Measurements from ENCODE around the gene MND1.

The MND1 gene

DNA sequence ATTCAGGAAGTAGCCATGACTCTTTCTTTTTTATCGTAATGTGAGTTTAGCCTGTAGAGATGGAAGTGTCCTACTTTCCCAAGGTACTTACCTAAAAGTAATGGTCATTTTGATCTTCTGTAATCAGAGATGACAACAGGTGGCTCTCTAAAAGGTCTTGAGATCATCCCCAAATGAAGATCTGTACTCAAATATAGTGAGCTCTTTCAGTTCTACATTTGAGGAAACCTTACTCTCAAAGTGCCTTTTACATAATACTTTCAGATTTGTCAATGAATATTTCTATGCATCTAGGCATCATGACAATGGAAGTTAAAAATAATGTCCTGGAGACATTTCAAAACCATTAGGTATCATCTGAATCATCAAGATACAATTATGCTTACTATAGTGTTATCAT, 17.2 kb upstream of the MND1 start:
- no peaks in the 10 kb centered on the region for H3K79me1 ChIP-seq (ENCODE audit: low read depth, low read length)
- H4K8ac ChIP-seq (ENCODE audit: low read depth, low read length) = no peak overlapping the region
- H3K9me3 ChIP-seq (replicated peaks in 1 of 2; ENCODE audit: control insufficient read depth in 2 of 2, insufficient read depth in 1 of 2, low read depth in 1 of 2, low read length in 2 of 2) = no peaks in the 10 kb centered on the region
- no peak overlapping the region for H2AK5ac ChIP-seq (ENCODE audit: low read depth, low read length)
- no peak overlapping the region for H3K27ac ChIP-seq (replicated peaks; ENCODE audit: low read length)
- H3K23ac ChIP-seq (ENCODE audit: low read depth, low read length, poor library complexity) = no peak overlapping the region
- H3K27me3 ChIP-seq (ENCODE audit: control insufficient read depth in 3 of 3, insufficient read depth in 3 of 3, low read depth in 1 of 3, low read length in 3 of 3) = no peaks in the 10 kb centered on the region
- no peak overlapping the region for H3K18ac ChIP-seq (ENCODE audit: low read length)
- H3K4me1 ChIP-seq (ENCODE audit: control insufficient read depth in 2 of 2, insufficient read depth in 1 of 2, low read depth in 1 of 2, low read length in 2 of 2) = no peaks in the 10 kb centered on the region
- H4K91ac ChIP-seq (ENCODE audit: low read depth, low read length, poor library complexity) = no peak overlapping the region
- H3K4me3 ChIP-seq (ENCODE audit: low read length in 2 of 2) = no peak overlapping the region
- peaks cover 2 to 100% of the 10 kb centered on the region in 2 donors for H3K36me3 ChIP-seq (replicated peaks in 1 of 2; ENCODE audit: control insufficient read depth in 2 of 2, insufficient read depth in 2 of 2, low read length in 2 of 2)
- no peak overlapping the region for H2BK120ac ChIP-seq (ENCODE audit: low read depth, low read length)
- H3K9ac ChIP-seq (ENCODE audit: low read depth, low read length, poor library complexity) = no peak overlapping the region
- H3K4ac ChIP-seq (ENCODE audit: low read length) = no peak overlapping the region
- no peak overlapping the region for H2BK12ac ChIP-seq (ENCODE audit: low read length)
- WGBS, 2 donors (ENCODE audit: extremely low coverage in 2 of 2, insufficient read length in 2 of 2, insufficient replicate concordance in 1 of 2) = no CpG with 5 or more reads among the region's 1 CpG
- no peak overlapping the region for H2AFZ ChIP-seq (ENCODE audit: low read length)
- no peak overlapping the region for H3K14ac ChIP-seq (ENCODE audit: low read length)
- H2BK15ac ChIP-seq (ENCODE audit: low read length) = no peak overlapping the region
- DNase-seq (ENCODE audit: low spot score) = no peak
- H3K4me2 ChIP-seq (ENCODE audit: insufficient read depth, low read length, poor library complexity, severe bottlenecking) = no peak overlapping the region
- no peak overlapping the region for H2BK5ac ChIP-seq (ENCODE audit: low read length)

DNA sequence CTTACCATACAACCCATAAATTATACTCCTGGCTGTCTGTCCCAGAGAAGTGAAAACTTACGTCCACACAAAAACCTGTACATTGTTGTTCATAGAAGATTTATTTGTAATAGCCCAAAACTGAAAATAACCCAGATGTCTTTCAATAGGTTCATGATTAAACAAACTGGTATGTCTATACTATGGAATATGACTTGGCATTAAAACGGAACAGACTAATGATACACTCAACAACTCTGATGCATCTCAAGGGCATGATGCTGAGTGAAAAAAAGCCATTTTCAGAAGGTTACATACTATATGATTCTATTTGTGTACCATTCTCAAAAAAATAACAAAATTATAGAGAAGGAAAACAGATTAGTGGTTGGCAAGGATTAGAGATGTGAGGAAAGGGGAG, 11.6 kb upstream of the MND1 start:
- Histone ChIP-seq H2AK5ac (ENCODE audit: low read depth, low read length) (no peak overlapping the region), H3K4me1 (ENCODE audit: control insufficient read depth in 2 of 2, insufficient read depth in 1 of 2, low read depth in 1 of 2, low read length in 2 of 2) (no peaks in the 10 kb centered on the region), H3K4me2 (ENCODE audit: insufficient read depth, low read length, poor library complexity, severe bottlenecking) (no peak overlapping the region), H4K91ac (ENCODE audit: low read depth, low read length, poor library complexity) (no peak overlapping the region), H2AFZ (ENCODE audit: low read length) (no peak overlapping the region), H3K36me3 (replicated peaks in 1 of 2; ENCODE audit: control insufficient read depth in 2 of 2, insufficient read depth in 2 of 2, low read length in 2 of 2) (peaks cover 4 to 100% of the 10 kb centered on the region in 2 donors), H3K9ac (ENCODE audit: low read depth, low read length, poor library complexity) (no peak overlapping the region), H3K79me1 (ENCODE audit: low read depth, low read length) (no peaks in the 10 kb centered on the region), H3K27me3 (ENCODE audit: control insufficient read depth in 3 of 3, insufficient read depth in 3 of 3, low read depth in 1 of 3, low read length in 3 of 3) (no peaks in the 10 kb centered on the region), H3K18ac (ENCODE audit: low read length) (no peak overlapping the region), H2BK120ac (ENCODE audit: low read depth, low read length) (no peak overlapping the region), H2BK5ac (ENCODE audit: low read length) (no peak overlapping the region), H2BK12ac (ENCODE audit: low read length) (no peak overlapping the region), H4K8ac (ENCODE audit: low read depth, low read length) (no peak overlapping the region), H3K23ac (ENCODE audit: low read depth, low read length, poor library complexity) (no peak overlapping the region), H2BK15ac (ENCODE audit: low read length) (no peak overlapping the region), H3K9me3 (replicated peaks in 1 of 2; ENCODE audit: control insufficient read depth in 2 of 2, insufficient read depth in 1 of 2, low read depth in 1 of 2, low read length in 2 of 2) (no peaks in the 10 kb centered on the region), H3K14ac (ENCODE audit: low read length) (no peak overlapping the region), H3K27ac (replicated peaks; ENCODE audit: low read length) (no peak overlapping the region), H3K4ac (ENCODE audit: low read length) (no peak overlapping the region), H3K4me3 (ENCODE audit: low read length in 2 of 2) (no peak overlapping the region)
- WGBS, 2 donors (ENCODE audit: extremely low coverage in 2 of 2, insufficient read length in 2 of 2, insufficient replicate concordance in 1 of 2) = no CpG with 5 or more reads among the region's 2 CpGs
- DNase-seq (ENCODE audit: low spot score) = no peak

DNA sequence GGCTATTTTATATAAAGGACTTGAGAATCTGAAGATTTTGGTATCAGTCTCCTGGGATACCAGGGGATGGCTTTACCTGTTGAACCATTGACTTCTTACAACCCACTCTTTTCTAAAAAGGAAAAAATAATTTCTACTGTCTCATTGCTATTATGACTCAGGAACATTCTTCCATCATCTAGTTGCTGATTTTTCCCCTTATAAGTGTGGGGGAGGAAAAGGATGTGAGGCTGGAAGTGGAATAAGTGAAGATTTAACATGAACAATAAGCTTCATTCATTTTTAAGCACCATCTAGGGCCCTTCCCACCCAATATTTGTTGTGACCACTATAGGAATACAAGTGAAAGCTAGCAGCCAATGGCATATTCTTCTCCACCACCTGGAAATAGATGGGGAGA, 10.6 kb upstream of the MND1 start:
- Histone ChIP-seq H3K4ac (ENCODE audit: low read length) (no peak overlapping the region), H3K9ac (ENCODE audit: low read depth, low read length, poor library complexity) (no peak overlapping the region), H3K23ac (ENCODE audit: low read depth, low read length, poor library complexity) (no peak overlapping the region), H3K79me1 (ENCODE audit: low read depth, low read length) (no peaks in the 10 kb centered on the region), H3K4me2 (ENCODE audit: insufficient read depth, low read length, poor library complexity, severe bottlenecking) (no peak overlapping the region), H2BK5ac (ENCODE audit: low read length) (no peak overlapping the region), H3K18ac (ENCODE audit: low read length) (no peak overlapping the region), H2BK15ac (ENCODE audit: low read length) (no peak overlapping the region), H3K36me3 (replicated peaks in 1 of 2; ENCODE audit: control insufficient read depth in 2 of 2, insufficient read depth in 2 of 2, low read length in 2 of 2) (peaks cover 4 to 100% of the 10 kb centered on the region in 2 donors), H3K4me1 (ENCODE audit: control insufficient read depth in 2 of 2, insufficient read depth in 1 of 2, low read depth in 1 of 2, low read length in 2 of 2) (no peaks in the 10 kb centered on the region), H4K91ac (ENCODE audit: low read depth, low read length, poor library complexity) (no peak overlapping the region), H3K9me3 (replicated peaks in 1 of 2; ENCODE audit: control insufficient read depth in 2 of 2, insufficient read depth in 1 of 2, low read depth in 1 of 2, low read length in 2 of 2) (no peaks in the 10 kb centered on the region), H3K4me3 (ENCODE audit: low read length in 2 of 2) (no peak overlapping the region), H2AK5ac (ENCODE audit: low read depth, low read length) (no peak overlapping the region), H3K27me3 (ENCODE audit: control insufficient read depth in 3 of 3, insufficient read depth in 3 of 3, low read depth in 1 of 3, low read length in 3 of 3) (no peaks in the 10 kb centered on the region), H3K14ac (ENCODE audit: low read length) (no peak overlapping the region), H3K27ac (replicated peaks; ENCODE audit: low read length) (no peak overlapping the region), H4K8ac (ENCODE audit: low read depth, low read length) (no peak overlapping the region), H2AFZ (ENCODE audit: low read length) (no peak overlapping the region), H2BK120ac (ENCODE audit: low read depth, low read length) (no peak overlapping the region), H2BK12ac (ENCODE audit: low read length) (no peak overlapping the region)
- DNase-seq (ENCODE audit: low spot score) = no peak

DNA sequence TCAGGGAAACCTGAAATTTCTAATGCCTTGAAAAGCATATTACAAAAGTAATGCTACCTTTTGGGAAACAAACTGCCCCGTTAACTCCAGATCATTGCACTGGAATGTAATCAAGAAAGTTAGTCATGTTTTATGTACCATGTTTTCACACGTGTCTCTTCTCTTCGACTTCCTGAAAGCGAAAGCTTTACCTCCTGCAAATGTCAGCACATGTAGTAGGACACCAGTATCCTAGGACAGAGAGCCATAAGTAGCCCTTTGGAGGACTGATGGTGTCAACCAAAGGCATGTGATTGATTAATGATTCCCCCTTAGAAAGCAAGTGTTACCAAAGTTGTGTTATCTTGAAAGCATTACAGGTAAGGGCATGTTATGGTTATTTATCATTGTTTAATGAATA, 8.8 kb upstream of the MND1 start:
- Histone ChIP-seq H2BK15ac (ENCODE audit: low read length) (no peak overlapping the region), H3K4me1 (ENCODE audit: control insufficient read depth in 2 of 2, insufficient read depth in 1 of 2, low read depth in 1 of 2, low read length in 2 of 2) (no peaks in the 10 kb centered on the region), H3K14ac (ENCODE audit: low read length) (no peak overlapping the region), H3K9me3 (replicated peaks in 1 of 2; ENCODE audit: control insufficient read depth in 2 of 2, insufficient read depth in 1 of 2, low read depth in 1 of 2, low read length in 2 of 2) (no peaks in the 10 kb centered on the region), H2BK12ac (ENCODE audit: low read length) (no peak overlapping the region), H3K27me3 (ENCODE audit: control insufficient read depth in 3 of 3, insufficient read depth in 3 of 3, low read depth in 1 of 3, low read length in 3 of 3) (no peaks in the 10 kb centered on the region), H2AK5ac (ENCODE audit: low read depth, low read length) (no peak overlapping the region), H3K18ac (ENCODE audit: low read length) (no peak overlapping the region), H3K9ac (ENCODE audit: low read depth, low read length, poor library complexity) (no peak overlapping the region), H3K4me3 (ENCODE audit: low read length in 2 of 2) (no peak overlapping the region), H3K27ac (replicated peaks; ENCODE audit: low read length) (no peak overlapping the region), H4K8ac (ENCODE audit: low read depth, low read length) (no peak overlapping the region), H2BK120ac (ENCODE audit: low read depth, low read length) (no peak overlapping the region), H3K36me3 (replicated peaks in 1 of 2; ENCODE audit: control insufficient read depth in 2 of 2, insufficient read depth in 2 of 2, low read length in 2 of 2) (peaks cover 8 to 100% of the 10 kb centered on the region in 2 donors), H4K91ac (ENCODE audit: low read depth, low read length, poor library complexity) (no peak overlapping the region), H2AFZ (ENCODE audit: low read length) (no peak overlapping the region), H3K4ac (ENCODE audit: low read length) (no peak overlapping the region), H3K23ac (ENCODE audit: low read depth, low read length, poor library complexity) (no peak overlapping the region), H3K4me2 (ENCODE audit: insufficient read depth, low read length, poor library complexity, severe bottlenecking) (no peak overlapping the region), H2BK5ac (ENCODE audit: low read length) (no peak overlapping the region), H3K79me1 (ENCODE audit: low read depth, low read length) (no peaks in the 10 kb centered on the region)
- DNase-seq (ENCODE audit: low spot score) = no peak
- WGBS, 2 donors (ENCODE audit: extremely low coverage in 2 of 2, insufficient read length in 2 of 2, insufficient replicate concordance in 1 of 2) = no CpG with 5 or more reads among the region's 4 CpGs
